ENCODE results near the gene MED16.
"Not testable (repeated sequence)": the region's sequence is repeated elsewhere in the genome, so short reads cannot be mapped to it uniquely, and the experiment has no call there.

MED16 gene

DNA sequence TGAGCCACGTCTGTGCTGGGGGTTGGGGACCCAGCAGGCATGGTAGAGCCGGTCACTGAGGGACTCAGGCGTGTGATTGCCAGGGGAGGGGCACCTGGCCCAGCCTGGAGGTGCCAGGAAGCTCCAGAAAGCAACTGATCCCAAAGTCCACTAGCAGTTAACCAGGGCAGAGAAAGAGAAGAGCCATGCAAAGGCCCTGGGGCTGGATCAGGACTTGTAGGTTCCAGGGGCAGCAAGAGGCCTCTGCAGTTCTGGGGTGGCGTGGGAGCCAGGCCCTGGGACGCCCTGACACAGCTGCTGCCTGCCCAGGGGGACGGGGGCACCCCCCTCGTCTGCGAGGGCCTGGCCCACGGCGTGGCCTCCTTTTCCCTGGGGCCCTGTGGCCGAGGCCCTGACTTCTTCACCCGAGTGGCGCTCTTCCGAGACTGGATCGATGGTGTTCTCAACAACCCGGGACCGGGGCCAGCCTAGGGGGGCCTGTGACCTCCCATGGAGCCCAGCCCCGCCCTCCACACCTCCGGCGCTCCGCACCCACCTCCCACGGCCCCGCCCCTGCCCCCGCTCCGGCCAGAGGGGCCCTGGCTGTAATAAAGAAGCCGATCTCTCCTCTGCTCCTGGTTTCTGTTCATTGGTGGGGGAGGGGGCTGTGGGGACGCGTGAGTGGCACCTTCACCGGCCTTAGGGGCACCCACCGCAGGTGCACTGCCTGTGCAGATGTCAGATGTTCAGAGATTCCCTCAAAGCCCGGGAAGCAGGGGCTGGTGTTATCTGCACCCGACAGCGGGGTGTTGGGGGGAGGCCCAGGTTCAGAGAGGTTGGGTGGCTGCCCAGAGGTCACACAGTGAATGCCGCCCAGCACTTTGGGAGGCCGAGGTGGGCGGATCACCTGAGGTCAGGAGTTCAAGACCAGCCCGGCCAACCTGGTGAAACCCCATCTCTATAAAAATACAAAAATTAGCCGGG, 61.3 kb downstream of the MED16 start:
- Mint-ChIP-seq H3K36me3 (ENCODE audit: insufficient read depth) (peaks cover 2% of the 10 kb centered on the region), H3K27ac (no peak overlapping the region), H3K4me1 (ENCODE audit: low read depth in 2 of 2) (peaks cover 0 to 3% of the 10 kb centered on the region in 2 donors), H3K4me3 (no peak overlapping the region), H3K9me3 (no peaks in the 10 kb centered on the region), H3K27me3 (peaks cover 12 to 30% of the 10 kb centered on the region in 2 donors)
- DNase-seq (no peak), ATAC-seq (replicated peaks) (no peak)

DNA sequence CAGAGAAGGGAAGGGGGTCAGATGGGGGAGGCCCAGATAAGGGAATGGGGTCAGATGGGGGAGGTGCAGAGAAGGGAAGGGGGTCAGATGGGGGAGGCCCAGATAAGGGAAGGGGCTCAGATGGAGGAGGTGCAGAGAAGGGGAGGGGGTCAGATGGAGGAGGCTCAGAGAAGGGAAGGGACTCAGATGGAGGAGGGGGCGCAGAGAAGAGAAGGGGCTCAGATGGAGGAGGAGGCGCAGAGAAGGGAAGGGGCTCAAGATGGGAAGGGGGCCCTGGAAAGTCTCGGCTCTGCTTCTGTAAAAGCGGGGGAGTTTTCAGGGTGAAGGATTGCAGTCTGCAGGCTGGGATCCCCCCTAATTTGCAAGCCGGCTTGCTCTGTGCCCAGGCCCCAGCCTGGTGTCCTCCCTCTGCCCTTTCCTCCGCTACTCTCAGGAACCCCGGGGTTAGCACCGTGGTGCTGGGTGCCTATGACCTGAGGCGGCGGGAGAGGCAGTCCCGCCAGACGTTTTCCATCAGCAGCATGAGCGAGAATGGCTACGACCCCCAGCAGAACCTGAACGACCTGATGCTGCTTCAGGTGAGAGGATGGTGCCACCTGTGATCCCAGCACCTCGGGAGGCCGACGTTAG, 63.7 kb downstream of the MED16 start:
- Mint-ChIP-seq H3K4me1 (ENCODE audit: low read depth in 2 of 2) (peaks cover 0 to 2% of the 10 kb centered on the region in 2 donors), H3K27me3 (peaks cover 0 to 22% of the 10 kb centered on the region in 2 donors), H3K27ac (no peak overlapping the region), H3K9me3 (no peaks in the 10 kb centered on the region), H3K36me3 (ENCODE audit: insufficient read depth) (peaks cover 5% of the 10 kb centered on the region), H3K4me3 (no peak overlapping the region)
- ATAC-seq (replicated peaks) (no peak), DNase-seq (no peak)

DNA sequence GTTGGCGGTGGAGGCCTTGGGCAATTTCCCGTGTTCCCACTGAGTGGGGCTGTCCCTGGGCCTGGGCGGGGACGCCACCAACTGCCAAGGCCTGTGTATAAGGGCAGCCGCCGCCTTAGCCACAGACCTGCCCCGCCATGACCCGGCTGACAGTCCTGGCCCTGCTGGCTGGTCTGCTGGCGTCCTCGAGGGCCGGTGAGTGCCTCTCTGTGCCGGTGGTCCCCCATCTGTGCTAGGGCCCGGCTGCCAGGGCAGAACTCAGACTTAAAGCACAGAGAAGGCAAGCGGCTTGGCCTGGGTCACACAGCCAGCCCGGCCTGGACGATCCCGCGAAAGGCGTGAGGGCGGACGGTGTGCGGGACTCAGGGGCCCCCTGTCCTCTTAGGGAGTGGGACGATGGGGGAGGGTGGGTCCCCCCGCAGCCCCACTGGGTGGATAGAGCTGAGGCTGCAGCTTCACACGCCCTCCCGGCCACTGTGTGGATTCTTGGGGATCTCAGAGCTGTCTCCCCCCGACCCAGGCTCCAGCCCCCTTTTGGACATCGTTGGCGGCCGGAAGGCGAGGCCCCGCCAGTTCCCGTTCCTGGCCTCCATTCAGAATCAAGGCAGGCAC, 65.2 kb downstream of the MED16 start, which contains the start of gene AZU1:
Gene AZU1 (plus strand): TSS at position 128 of the 612 bp plus-strand sequence. CDS start 10 bp downstream, at position 138.
- H3K27ac Mint-ChIP-seq: no peak within 1 kb of the TSS
- peaks cover 0 to 2% of the 10 kb centered on the region in 2 donors for H3K4me1 Mint-ChIP-seq (ENCODE audit: low read depth in 2 of 2)
- ATAC-seq (replicated peaks): no peak
- H3K27me3 Mint-ChIP-seq: peaks cover 7 to 33% of the 10 kb centered on the region in 2 donors
- H3K4me3 Mint-ChIP-seq: no peak within 1 kb of the TSS
- no peaks in the 10 kb centered on the region for H3K9me3 Mint-ChIP-seq
- DNase-seq: no peak
- peaks cover 11% of the 10 kb centered on the region for H3K36me3 Mint-ChIP-seq (ENCODE audit: insufficient read depth)

DNA sequence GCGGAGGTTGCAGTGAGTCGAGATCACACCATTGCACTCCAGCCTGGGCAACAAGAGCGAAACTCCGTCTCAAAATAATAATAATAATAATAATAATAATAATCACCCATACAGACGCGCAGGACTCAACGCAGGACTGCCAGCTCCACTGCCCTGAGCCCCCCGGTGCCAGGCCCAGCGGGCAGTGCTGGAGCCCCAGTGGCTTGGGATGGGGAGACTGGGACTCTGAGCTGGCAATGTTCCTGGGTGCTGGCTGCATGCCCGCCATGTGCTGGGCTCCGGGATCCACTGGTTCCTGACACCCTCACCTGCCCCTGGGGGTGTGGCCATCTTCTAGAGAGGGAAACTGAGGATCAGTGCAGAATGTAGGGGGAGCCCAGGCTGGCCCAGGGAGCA, 65.7 kb downstream of the MED16 start:
- DNase-seq (no peak), ATAC-seq (replicated peaks) (no peak)
- Mint-ChIP-seq H3K9me3 (no peaks in the 10 kb centered on the region), H3K4me1 (ENCODE audit: low read depth in 2 of 2) (peaks cover 0 to 2% of the 10 kb centered on the region in 2 donors), H3K36me3 (ENCODE audit: insufficient read depth) (peaks cover 12% of the 10 kb centered on the region), H3K4me3 (no peak overlapping the region), H3K27ac (no peak overlapping the region), H3K27me3 (peaks cover 7 to 35% of the 10 kb centered on the region in 2 donors)

DNA sequence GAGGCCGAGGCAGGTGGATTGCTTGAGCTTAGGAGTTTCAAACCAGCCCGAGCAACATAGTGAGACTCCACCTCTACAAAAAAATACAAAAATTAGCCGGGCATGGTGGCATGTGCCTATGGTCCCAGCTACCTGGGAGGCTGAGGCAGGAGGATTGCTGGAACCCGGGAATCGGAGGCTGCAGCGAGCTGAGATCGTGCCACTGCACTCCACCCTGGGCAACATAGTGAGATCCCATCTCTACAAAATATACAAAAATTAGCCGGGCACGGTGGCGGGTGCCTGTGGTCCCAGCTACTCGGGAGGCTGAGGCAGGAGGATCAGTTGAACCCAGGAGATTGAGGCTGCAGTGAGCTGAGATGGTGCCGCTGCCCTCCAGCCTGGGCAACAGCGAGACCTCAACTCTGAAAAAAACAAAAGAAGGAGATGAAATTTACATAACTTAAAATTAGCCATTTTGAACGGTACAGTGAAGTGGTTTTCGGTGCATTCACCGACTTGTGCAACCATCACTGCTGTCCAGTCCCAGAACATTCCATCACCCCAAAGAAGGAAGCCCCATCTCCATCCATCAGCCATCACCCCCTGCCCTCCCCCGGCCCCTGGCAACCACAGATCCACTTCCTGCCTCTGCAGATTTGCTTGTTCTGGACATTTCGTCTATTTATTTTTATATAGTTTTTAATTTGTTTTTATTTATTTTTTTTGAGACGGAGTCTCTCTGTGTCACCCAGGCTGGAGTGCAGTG, 66.9 kb downstream of the MED16 start:
- H3K27me3 Mint-ChIP-seq: peaks cover 7 to 29% of the 10 kb centered on the region in 2 donors
- no peaks in the 10 kb centered on the region for H3K9me3 Mint-ChIP-seq
- peaks cover 12% of the 10 kb centered on the region for H3K36me3 Mint-ChIP-seq (ENCODE audit: insufficient read depth)
- H3K4me1 Mint-ChIP-seq (ENCODE audit: low read depth in 2 of 2): peaks cover 0 to 2% of the 10 kb centered on the region in 2 donors
- no peak overlapping the region for H3K27ac Mint-ChIP-seq
- DNase-seq (no peak), ATAC-seq (replicated peaks) (no peak)
- no peak overlapping the region for H3K4me3 Mint-ChIP-seq

DNA sequence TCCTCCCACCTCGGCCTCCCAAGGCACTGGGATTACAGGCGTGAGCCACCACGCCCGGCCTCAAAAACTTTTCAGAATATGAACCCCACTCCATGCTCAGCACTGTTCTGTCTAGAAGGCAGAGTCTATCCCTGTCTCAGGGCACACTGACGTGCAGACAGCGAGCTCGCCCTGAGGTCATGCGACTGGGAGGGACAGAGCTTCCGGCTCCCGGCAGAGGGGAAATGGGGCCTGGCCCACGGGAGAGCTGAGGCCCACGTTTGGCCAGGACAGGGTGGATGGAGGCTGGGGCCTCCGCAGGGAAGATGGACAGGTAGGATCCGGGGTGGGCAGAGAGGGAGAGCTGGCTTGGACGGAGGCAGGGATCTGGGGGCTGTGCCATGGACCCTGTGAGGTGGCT, 68.1 kb downstream of the MED16 start:
- ATAC-seq (replicated peaks) (no peak), DNase-seq (no peak)
- no peak overlapping the region for H3K27ac Mint-ChIP-seq

DNA sequence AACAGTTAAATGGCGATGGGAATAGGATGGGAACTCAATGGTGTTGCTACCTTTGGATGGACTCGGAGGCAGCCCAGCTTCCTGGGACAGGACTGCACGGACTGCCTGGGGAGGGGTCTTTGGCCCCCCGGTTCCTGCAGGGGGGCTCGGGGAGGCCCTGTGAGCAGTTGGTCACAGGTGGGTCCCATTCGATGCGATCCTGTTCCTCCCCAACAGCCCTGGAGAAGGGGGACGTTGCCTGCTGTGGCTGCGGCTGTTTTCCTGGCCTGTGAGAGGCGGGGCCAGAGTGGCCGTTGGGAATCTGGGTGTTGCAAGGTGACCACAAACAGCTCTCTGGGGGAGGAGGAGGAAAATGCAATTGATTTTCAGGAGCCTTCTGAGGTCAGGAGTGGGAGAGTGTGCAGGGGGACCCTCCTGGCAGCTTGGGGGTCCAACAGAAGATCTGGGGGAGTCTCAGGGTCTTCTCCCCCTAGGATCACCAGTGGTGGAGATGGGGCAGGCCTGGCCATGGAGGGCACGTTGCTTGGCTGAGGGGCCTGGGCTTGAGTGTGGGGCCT, 69.3 kb downstream of the MED16 start:
- Mint-ChIP-seq H3K36me3 (ENCODE audit: insufficient read depth) (peaks cover 20% of the 10 kb centered on the region), H3K27me3 (peaks cover 7 to 25% of the 10 kb centered on the region in 2 donors), H3K4me3 (peak overlapping the region in 1 of 2 donors; percentile 25), H3K4me1 (ENCODE audit: low read depth in 2 of 2) (peaks cover 0 to 2% of the 10 kb centered on the region in 2 donors), H3K9me3 (no peaks in the 10 kb centered on the region), H3K27ac (peak overlapping the region in 1 of 2 donors; percentile 84)
- no peak for DNase-seq
- no peak for ATAC-seq (replicated peaks)

More for the DNA sequence above, 68.1 kb downstream of the MED16 start:
- no peaks in the 10 kb centered on the region for H3K9me3 Mint-ChIP-seq
- peaks cover 7 to 25% of the 10 kb centered on the region in 2 donors for H3K27me3 Mint-ChIP-seq
- peaks cover 0 to 2% of the 10 kb centered on the region in 2 donors for H3K4me1 Mint-ChIP-seq (ENCODE audit: low read depth in 2 of 2)
- H3K36me3 Mint-ChIP-seq (ENCODE audit: insufficient read depth): peaks cover 16% of the 10 kb centered on the region
- no peak overlapping the region for H3K4me3 Mint-ChIP-seq

DNA sequence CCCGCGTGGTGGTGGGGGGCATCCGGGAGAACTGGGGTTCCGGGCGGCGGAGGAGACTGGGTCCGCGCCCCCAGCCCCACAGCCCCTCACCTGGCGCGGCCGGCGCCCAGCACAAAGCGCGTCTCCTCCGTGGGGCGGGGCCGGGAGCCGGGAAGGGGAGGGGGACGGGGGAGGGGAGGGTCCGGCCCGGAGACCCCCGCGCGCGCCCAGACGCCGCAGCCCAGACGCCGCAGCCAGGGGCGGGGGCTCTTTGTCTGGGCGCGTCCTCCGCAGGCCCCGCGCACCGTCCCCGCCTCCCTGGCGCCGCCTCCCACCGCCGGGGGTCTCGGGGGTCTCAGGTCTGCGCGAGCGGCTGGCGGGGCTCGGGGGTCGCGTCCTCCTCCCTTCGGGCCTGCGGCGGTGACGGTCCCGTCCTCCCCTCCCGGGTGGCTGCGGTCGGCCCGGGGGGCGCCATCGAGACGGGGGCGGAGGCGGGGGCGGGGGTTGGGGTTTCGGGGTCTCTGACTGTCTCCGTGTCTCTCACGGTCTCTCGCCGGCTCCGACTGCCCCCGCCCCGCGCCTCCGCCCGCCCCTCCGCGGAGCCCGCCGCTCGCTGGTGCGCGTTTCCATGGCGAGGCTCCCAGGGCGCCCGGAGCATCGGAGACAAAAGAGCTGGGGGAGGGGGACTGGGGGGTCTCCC, 71.0 kb downstream of the MED16 start, which contains the start of gene PLPPR3:
Gene PLPPR3 (minus strand): TSS at position 131 of the 679 bp plus-strand sequence. CDS start 396 bp downstream, outside the sequence.
- Mint-ChIP-seq H3K27me3 (peaks cover 7 to 25% of the 10 kb centered on the region in 2 donors), H3K4me1 (ENCODE audit: low read depth in 2 of 2) (peaks cover 0 to 3% of the 10 kb centered on the region in 2 donors), H3K9me3 (peaks cover 0 to under 1% of the 10 kb centered on the region in 2 donors), H3K36me3 (ENCODE audit: insufficient read depth) (peaks cover 31% of the 10 kb centered on the region), H3K4me3 (peak within 1 kb of the TSS; percentile 10 to 47), H3K27ac (no peak within 1 kb of the TSS)
- DNase-seq: no peak
- ATAC-seq (replicated peaks): no peak

DNA sequence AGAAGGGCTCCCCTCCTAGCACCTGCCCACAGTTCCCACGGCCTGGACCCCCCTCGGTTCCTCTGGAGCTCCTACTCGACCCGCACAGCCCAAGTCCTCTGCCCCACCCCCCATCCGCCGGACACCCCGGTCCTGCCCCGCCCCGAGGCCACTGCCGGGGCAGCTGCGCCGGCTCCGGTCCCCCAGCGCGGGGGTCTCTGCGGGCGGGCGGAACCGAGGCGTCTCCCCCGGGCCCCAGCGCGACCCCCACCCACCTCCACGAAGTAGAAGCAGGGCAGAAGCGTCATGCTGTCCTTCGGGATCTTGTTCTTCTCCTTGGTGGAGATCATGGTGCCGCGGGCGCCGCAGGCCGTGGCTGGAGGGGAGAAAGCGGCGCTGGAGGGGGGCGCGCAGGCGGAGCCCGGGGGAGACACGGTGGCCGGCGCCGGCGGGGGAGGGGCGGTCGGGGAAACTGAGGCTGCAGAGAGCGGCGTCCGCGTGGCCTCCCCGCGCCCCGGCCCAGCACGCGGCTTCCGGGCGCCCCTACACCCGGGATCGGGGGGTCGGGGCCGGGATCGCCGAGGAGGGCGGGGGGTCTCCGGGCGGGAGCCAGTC, 71.7 kb downstream of the MED16 start:
- H3K36me3 Mint-ChIP-seq (ENCODE audit: insufficient read depth): peaks cover 35% of the 10 kb centered on the region
- H3K27ac Mint-ChIP-seq: no peak overlapping the region
- peak overlapping the region in 1 of 2 donors; percentile 47 for H3K4me3 Mint-ChIP-seq
- H3K4me1 Mint-ChIP-seq (ENCODE audit: low read depth in 2 of 2): peaks cover 3% of the 10 kb centered on the region in 2 donors
- H3K9me3 Mint-ChIP-seq: peaks cover 4 to 7% of the 10 kb centered on the region in 2 donors
- ATAC-seq (replicated peaks) (no peak), DNase-seq (no peak)
- peaks cover 7 to 25% of the 10 kb centered on the region in 2 donors for H3K27me3 Mint-ChIP-seq

DNA sequence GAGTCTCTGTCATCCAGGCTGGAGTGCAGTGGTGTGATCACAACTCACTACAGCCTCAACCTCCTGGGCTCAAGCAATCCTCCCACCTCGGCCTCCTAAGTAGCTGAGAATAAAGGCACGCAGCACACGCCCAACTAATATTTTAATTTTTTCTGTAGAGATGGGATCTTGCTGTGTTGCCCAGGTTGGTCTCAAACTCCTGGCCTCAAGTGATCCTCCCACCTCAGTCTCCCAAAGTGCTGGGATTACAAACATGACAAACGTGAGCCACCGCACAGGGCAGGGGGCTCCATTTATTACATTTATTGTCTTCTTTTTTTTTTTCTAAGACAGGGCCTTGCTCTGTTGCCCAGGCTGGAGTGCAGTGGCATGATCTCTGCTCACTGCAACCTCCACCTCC, 72.8 kb downstream of the MED16 start:
- peaks cover 4 to 16% of the 10 kb centered on the region in 2 donors for H3K9me3 Mint-ChIP-seq

More for the DNA sequence above, 72.8 kb downstream of the MED16 start:
- DNase-seq; ATAC-seq (replicated peaks); H3K4me1 Mint-ChIP-seq (ENCODE audit: low read depth in 2 of 2); H3K4me3 Mint-ChIP-seq: not testable (repeated sequence)
- peaks cover 46% of the 10 kb centered on the region for H3K36me3 Mint-ChIP-seq (ENCODE audit: insufficient read depth)
- H3K27ac Mint-ChIP-seq: peak overlapping the region in 1 of 2 donors; percentile 44
- peaks cover 7 to 24% of the 10 kb centered on the region in 2 donors for H3K27me3 Mint-ChIP-seq
